HEK293T (cell line): Measurements from ENCODE around the gene KISS1R.

ENCODE experiments used
- ARNT ChIP-seq: fragments of 450-650 bp; IDR thresholded peaks from 2 replicates; pipeline ENCODE4 v1.6.1; 2017; ENCODE audit warnings: mild to moderate bottlenecking
- BHLHE40 ChIP-seq: fragments of 450-650 bp; IDR thresholded peaks from 2 replicates; pipeline ENCODE4 v1.6.1; 2016; ENCODE audit warnings: mild to moderate bottlenecking, moderate library complexity, borderline replicate concordance
- CTBP1 ChIP-seq: fragments of 450-650 bp; IDR thresholded peaks from 2 replicates; pipeline ENCODE4 v1.6.1; 2016; ENCODE audit warnings: borderline replicate concordance
- ELF4 ChIP-seq: fragments of 450-650 bp; IDR thresholded peaks from 2 replicates; pipeline ENCODE4 v1.6.1; 2017; ENCODE audit warnings: antibody characterized with exemption
- SP1 ChIP-seq: fragments of 450-650 bp; IDR thresholded peaks from 2 replicates; pipeline ENCODE4 v1.6.1; 2017
- SUZ12 ChIP-seq: fragments of 450-650 bp; IDR thresholded peaks from 2 replicates; pipeline ENCODE4 v1.6.1; 2016; ENCODE audit warnings: mild to moderate bottlenecking
- ZNF384 ChIP-seq: fragments of 450-650 bp; IDR thresholded peaks from 2 replicates; pipeline ENCODE4 v1.6.1; 2016

DNA sequence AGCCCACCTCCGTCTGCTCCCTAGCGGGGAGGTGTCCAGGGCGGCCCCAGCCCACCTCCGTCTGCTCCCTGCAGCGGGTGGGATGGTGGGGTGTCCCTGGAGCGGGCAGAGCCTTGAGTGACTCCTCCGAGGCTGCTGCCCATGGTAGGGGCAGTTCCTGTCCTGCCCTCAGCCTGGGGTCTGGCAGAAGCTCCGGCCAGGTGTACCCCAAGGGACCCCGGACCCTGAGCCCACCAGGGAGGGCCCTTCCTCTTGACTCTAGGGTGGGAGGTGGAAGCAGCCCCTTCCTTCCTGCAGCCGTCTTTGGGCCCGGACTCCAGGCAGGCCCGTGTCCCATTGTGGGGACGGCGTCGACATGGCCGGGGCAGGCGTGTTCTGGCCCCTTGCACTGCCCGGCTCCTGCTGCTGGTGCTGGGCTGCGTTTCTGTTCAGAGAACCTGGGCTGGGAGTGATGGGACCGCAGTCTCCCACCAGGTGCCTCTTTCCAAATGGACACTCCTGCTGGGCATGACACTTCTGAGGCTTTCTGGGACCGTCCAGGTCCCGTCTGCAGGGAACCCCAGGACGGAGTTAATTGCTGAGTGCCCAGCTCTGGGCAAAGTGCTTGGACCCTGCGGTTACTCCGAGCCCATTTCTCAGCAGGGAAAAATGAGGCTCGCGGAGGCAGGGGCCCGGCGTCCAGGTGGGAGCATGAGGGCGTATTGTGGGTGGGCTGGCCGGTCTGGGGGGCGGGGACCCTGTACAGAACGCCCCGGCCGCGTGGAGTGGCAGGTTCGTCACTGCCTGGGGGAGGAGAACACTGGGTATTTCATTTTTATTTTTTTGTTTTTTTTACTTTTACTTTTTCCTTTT lies 28.5 kb downstream of the KISS1R start:
- TF ChIP-seq CTBP1 (no peak), SUZ12 (no peak), ZNF384 (no peak), BHLHE40 (no peak), ELF4 (no peak), SP1 (no peak), ARNT (no peak)
